ENCODE measurements around the gene ZFP92.
"Not testable (repeated sequence)": the region's sequence is repeated elsewhere in the genome, so short reads cannot be mapped to it uniquely, and the experiment has no call there.

ZFP92 gene

DNA sequence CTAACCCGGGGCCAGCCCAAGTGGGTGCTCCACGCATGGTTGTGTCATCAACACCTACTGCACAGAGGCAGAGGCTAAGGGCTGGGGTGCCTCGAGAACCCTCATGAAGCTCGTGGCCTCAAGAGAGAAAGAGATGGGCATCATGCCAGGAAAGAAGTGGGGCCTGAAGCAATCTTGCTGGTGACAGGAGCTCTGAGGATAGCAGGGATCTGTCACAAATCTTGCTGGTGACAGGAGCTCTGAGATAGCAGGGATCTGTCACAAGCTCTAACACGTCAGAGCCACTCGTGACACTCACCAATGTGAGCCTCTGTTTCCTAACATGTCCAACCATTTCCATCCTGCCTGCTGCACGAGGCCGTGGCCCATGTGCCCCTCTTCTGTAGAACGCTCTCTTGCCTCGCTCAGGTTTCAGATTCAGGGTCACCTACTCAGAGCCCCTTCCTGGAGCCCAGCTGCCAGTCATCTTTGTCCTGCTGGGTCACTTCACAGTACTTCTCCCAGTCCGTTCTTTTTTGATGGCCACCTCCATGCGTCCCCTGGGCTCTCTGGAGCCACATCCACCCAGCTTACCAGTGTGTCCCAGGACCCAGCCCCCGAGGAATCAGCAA, 31.2 kb upstream of the ZFP92 start:
- DNase-seq (ENCODE audit: low spot score in 2 of 2): no peak
- Histone ChIP-seq H3K36me3 (replicated peaks) (no peaks in the 10 kb centered on the region), H3K4me3 (no peak overlapping the region), H3K4me1 (no peaks in the 10 kb centered on the region), H3K27me3 (ENCODE audit: low read depth) (no peaks in the 10 kb centered on the region), H3K9me3 (no peaks in the 10 kb centered on the region)
- in situ Hi-C loops (cut with MboI; ENCODE audit: low sequenced_read_pairs): no loop called here

DNA sequence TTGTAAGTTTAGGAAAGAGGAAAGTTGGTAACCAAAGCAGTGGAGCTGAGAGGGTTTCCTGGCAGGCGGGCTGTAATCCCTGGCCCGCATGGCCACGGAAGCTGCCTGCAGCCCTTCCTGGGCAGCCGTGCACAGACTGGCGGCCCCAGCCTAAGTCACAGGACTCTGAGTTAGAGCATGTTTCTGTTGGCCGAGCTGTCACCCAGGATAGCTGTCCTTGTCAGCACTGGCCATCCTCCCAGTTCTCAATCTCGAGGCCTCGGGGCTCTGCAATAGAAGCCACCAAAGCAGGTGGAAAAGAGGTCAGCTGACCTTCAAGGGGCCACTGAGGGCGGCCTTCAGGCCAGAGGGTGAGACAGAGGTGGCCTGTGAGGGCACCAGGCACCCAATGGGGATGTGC, 30.6 kb upstream of the ZFP92 start:
- no peaks in the 10 kb centered on the region for H3K4me1 ChIP-seq
- no peak overlapping the region for H3K4me3 ChIP-seq
- no peaks in the 10 kb centered on the region for H3K36me3 ChIP-seq (replicated peaks)
- no peak for DNase-seq (ENCODE audit: low spot score in 2 of 2)
- no peaks in the 10 kb centered on the region for H3K9me3 ChIP-seq
- in situ Hi-C loops (cut with MboI; ENCODE audit: low sequenced_read_pairs): no loop called here
- no peaks in the 10 kb centered on the region for H3K27me3 ChIP-seq (ENCODE audit: low read depth)

DNA sequence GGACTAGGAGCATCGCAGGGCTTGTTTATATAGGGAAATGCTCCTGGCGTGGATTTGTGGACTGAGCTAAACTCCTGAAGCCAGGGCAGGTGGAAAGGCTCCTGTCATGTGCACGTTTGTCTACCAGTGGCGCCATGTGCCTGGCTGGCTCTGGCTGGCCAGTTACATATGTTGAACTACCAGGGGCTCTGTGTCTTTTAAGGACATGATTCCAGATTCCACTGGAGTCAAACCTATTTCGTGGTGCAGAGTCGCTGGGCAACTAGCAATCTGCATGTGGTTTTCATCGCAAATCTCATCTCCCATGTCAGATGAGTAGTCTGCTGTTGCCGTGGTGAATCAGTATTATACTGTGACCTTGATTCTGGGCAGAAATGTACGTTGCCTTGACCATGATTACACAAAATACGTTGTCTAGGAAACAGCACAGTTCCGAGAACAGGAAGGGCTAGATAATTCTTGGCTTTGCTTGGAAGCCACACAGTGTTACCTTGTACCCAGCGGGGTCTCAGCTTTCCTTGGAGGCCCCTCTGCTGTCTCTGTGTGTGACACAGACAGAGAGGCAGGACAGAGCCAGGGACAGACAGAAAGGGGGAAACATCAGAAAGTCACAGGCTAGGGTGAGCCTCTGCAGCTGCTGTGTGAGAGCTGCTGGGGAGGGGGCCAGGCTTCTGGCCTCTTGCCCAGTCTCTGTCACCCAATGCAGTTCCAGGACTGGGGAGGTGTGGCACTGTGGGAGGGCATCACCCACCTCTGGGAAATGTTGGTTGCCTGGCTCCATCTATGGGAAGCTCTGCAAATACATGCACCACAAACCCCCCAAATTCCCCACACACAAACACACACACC, 29.4 kb upstream of the ZFP92 start:
- Histone ChIP-seq H3K4me1 (no peaks in the 10 kb centered on the region), H3K27me3 (ENCODE audit: low read depth) (no peaks in the 10 kb centered on the region), H3K4me3 (no peak overlapping the region), H3K9me3 (no peaks in the 10 kb centered on the region), H3K36me3 (replicated peaks) (no peaks in the 10 kb centered on the region)
- peak; percentile 23 to 72 for DNase-seq (ENCODE audit: low spot score in 2 of 2)
- in situ Hi-C loops (cut with MboI; ENCODE audit: low sequenced_read_pairs): no loop called here

DNA sequence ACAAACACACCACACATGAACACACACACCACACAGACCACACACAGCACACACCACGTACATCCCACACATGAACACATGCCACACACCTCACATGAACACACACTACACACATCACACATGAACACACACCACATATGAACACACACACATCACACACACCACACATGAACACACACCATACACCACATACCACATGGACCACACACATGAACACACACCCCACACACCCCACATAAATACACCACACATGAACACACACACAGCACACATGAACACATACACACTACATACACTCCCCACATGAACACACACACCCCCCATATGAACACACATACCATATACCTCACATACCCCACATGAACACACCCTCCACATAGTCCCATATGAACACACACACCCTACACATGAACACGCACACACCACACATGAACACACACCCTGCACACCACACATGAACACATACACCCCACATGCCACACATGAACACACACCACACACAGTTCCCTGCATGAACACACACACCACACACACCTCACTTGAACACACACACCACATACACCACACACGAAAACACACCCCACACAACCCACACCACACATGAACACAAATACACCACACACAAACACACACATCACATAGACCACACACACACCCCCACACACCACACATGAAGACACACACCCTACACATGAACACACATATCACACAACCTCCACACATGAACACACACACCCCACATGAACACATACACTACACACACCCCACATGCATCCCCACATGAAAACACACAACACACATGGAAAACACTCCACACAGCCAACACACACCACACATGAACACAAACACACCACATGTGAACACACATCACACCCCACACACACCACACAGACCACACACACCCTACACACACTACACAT, 28.4 kb upstream of the ZFP92 start:
- Histone ChIP-seq H3K36me3 (replicated peaks) (no peaks in the 10 kb centered on the region), H3K27me3 (ENCODE audit: low read depth) (no peaks in the 10 kb centered on the region), H3K9me3 (no peaks in the 10 kb centered on the region), H3K4me3 (no peak overlapping the region), H3K4me1 (no peaks in the 10 kb centered on the region)
- DNase-seq (ENCODE audit: low spot score in 2 of 2): no peak
- in situ Hi-C loops (cut with MboI; ENCODE audit: low sequenced_read_pairs): no loop called here

DNA sequence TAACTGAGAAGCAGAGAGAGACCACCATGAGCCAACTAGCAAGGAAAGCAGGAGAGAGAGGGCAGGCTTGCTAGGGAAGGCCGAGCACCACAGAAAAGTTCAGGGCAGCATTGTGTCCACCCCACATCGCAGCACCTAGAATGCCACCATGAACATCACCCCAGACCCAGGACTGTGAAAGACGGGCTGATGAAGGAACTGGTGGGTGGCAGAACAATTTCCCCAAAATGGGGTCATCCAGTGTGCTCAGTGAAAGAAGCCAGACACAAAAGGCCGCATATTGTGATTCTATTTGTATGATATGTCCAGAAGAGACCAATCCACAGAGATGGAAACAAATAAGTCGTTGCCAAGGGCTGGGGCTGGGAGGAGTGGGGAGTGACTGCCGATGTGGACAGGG, 26.9 kb upstream of the ZFP92 start:
- no peak for DNase-seq (ENCODE audit: low spot score in 2 of 2)
- no peaks in the 10 kb centered on the region for H3K9me3 ChIP-seq
- H3K27me3 ChIP-seq (ENCODE audit: low read depth): no peaks in the 10 kb centered on the region
- H3K4me3 ChIP-seq: no peak overlapping the region
- no peaks in the 10 kb centered on the region for H3K4me1 ChIP-seq
- in situ Hi-C loops (cut with MboI; ENCODE audit: low sequenced_read_pairs): no loop called here
- no peaks in the 10 kb centered on the region for H3K36me3 ChIP-seq (replicated peaks)

DNA sequence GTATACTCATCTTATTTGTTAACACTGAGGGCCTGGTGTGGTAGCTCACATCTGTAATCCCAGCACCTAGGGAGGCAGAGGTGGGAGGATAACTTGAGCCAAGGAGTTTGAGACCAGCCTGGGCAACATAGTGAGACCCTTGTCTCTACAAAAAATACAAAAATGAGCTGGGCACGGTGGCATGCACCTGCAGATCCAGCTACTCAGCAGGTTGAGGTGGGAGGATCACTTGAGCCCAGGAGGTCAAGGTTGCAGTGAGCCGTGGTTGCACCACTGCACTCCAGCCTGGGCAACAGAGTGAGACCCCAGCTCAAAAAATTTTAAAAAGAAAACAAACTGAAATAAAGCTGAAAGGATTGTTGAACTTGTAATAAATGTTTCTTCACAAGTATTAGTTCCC, 26.3 kb upstream of the ZFP92 start:
- H3K4me1 ChIP-seq; H3K27me3 ChIP-seq (ENCODE audit: low read depth); H3K9me3 ChIP-seq; DNase-seq (ENCODE audit: low spot score in 2 of 2); in situ Hi-C loops (cut with MboI; ENCODE audit: low sequenced_read_pairs); H3K36me3 ChIP-seq (replicated peaks); H3K4me3 ChIP-seq: not testable (repeated sequence)

DNA sequence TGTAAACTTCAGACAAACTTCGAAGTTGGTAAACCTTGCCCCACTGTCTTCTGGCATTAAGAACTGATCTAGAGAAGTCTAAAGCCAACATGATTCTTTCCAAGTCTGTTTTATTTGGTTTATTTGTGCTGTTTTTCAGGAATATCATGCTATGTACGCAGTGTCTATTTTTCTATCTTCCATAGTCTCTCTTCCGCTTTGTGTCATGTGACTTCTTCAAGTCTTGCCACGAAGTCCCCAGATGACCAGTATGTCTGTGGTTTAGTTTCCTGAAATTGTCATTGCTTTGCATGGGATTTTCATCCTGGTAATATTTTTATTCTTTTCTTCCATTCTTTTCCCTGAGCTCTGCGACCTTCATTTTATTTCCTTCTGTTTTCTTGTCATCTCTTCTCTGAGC, 25.2 kb upstream of the ZFP92 start:
- no peaks in the 10 kb centered on the region for H3K36me3 ChIP-seq (replicated peaks)
- DNase-seq (ENCODE audit: low spot score in 2 of 2): no peak
- in situ Hi-C loops (cut with MboI; ENCODE audit: low sequenced_read_pairs): no loop called here
- no peaks in the 10 kb centered on the region for H3K4me1 ChIP-seq
- H3K4me3 ChIP-seq: no peak overlapping the region
- no peaks in the 10 kb centered on the region for H3K27me3 ChIP-seq (ENCODE audit: low read depth)
- H3K9me3 ChIP-seq: no peaks in the 10 kb centered on the region

DNA sequence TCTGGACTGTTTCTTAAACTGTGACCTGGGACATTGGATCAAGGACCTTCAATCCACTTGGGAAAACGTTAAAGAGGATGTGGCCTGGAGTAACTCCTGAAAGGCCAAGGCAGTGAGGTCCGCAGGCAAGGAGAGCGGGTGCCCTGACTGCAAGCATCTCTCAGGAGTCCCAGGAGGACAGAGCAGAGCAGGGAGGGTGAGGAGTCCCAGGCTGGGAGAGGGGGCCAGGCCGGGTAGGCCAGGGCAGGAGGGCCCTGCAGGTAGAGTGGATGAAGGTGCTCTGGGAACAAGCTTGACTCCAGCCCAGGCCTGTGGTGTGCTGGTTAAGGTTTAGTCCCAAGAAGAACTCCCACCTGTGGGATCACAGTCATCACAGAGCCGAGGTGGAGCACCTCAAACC, 23.9 kb upstream of the ZFP92 start:
- H3K9me3 ChIP-seq: no peaks in the 10 kb centered on the region
- no peak overlapping the region for H3K4me3 ChIP-seq
- no peaks in the 10 kb centered on the region for H3K36me3 ChIP-seq (replicated peaks)
- no peaks in the 10 kb centered on the region for H3K27me3 ChIP-seq (ENCODE audit: low read depth)
- H3K4me1 ChIP-seq: no peaks in the 10 kb centered on the region
- in situ Hi-C loops (cut with MboI; ENCODE audit: low sequenced_read_pairs): no loop called here
- DNase-seq (ENCODE audit: low spot score in 2 of 2): no peak

DNA sequence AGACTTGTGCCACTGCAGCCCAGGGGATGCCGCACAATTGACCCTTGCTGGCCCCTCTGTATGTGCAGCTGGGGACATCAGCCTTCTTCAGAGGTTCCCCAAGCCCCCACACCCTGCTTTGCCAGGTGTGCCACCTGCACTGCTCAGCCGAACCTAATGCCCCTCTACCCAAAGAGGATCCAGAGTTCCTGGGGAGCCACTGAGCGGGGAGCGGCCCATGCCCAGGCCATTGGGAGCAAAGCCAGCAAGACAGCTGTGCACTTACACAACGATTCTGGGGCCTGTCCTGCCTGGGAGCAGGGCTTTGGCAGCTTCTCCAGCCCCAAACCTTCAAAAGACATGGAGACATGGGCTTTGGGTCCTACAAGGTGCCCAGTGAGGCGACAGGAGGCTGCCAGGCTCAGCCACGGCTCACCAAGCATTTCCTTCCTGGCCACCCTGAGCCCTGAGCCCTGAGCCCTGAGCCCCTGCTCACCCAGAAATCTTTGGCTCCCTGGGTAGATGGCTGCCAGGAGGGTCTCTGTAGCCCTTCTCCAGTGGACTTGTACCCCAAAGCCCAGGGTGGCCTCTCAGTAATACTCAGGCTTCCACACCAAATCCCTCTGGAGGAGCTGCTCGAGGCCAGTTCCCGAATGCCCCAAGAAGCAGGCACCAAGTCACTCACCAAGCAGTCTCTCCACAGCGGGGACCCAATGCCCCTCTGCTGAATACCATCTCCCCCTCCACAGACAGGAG, 23.1 kb upstream of the ZFP92 start:
- Histone ChIP-seq H3K4me3 (no peak overlapping the region), H3K9me3 (no peaks in the 10 kb centered on the region), H3K36me3 (replicated peaks) (no peaks in the 10 kb centered on the region), H3K4me1 (no peaks in the 10 kb centered on the region), H3K27me3 (ENCODE audit: low read depth) (no peaks in the 10 kb centered on the region)
- DNase-seq (ENCODE audit: low spot score in 2 of 2): no peak
- in situ Hi-C loops (cut with MboI; ENCODE audit: low sequenced_read_pairs): no loop called here

DNA sequence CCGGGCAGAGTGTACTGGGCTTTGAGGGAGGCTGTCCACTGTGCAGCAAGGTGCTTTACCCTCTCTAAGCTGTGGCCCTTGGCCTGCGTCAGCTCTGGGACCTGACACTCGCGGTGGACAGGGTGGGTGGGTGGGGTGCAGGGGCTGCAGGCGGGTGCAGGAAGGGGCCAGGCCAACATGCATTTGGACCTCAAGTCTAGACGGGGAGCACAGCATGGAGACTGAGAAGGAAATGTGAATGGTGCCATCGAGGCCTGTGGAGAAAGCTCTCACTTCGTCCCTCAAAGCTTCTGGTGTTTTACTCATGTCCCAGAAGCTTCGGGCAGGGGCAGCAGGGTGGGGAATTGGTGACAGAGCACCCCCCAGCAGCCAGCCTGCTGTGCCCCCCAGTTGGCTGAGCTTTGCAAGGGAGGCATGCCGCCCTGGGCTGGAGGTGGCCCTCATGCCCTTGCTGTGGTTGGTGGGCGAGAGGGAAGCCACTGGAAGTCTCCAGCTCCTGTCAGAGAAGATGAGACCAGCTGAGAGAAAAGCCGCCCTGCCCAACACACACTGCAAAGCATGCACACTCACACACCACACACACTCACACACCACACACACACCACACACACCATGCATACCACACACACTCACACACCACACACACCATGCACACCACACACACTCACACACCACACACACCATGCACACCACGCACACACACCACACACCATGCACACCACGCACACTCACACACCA, 22.4 kb upstream of the ZFP92 start:
- in situ Hi-C loops (cut with MboI; ENCODE audit: low sequenced_read_pairs): no loop called here

DNA sequence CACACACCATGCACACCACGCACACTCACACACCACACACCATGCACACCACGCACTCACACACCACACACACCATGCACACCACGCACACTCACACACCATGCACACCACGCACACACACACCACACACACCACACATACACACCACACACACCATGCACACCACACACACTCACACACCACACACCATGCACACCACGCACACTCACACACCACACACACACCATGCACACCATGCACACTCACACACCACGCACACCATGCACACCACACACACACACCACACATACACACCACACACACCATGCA, 21.9 kb upstream of the ZFP92 start:
- H3K4me3 ChIP-seq; in situ Hi-C loops (cut with MboI; ENCODE audit: low sequenced_read_pairs); H3K36me3 ChIP-seq (replicated peaks); H3K4me1 ChIP-seq; H3K9me3 ChIP-seq; DNase-seq (ENCODE audit: low spot score in 2 of 2); H3K27me3 ChIP-seq (ENCODE audit: low read depth): not testable (repeated sequence)

More for the DNA sequence above, 22.4 kb upstream of the ZFP92 start:
- Histone ChIP-seq H3K9me3 (no peaks in the 10 kb centered on the region), H3K27me3 (ENCODE audit: low read depth) (no peaks in the 10 kb centered on the region), H3K4me3 (no peak overlapping the region), H3K36me3 (replicated peaks) (no peaks in the 10 kb centered on the region), H3K4me1 (no peaks in the 10 kb centered on the region)
- no peak for DNase-seq (ENCODE audit: low spot score in 2 of 2)

DNA sequence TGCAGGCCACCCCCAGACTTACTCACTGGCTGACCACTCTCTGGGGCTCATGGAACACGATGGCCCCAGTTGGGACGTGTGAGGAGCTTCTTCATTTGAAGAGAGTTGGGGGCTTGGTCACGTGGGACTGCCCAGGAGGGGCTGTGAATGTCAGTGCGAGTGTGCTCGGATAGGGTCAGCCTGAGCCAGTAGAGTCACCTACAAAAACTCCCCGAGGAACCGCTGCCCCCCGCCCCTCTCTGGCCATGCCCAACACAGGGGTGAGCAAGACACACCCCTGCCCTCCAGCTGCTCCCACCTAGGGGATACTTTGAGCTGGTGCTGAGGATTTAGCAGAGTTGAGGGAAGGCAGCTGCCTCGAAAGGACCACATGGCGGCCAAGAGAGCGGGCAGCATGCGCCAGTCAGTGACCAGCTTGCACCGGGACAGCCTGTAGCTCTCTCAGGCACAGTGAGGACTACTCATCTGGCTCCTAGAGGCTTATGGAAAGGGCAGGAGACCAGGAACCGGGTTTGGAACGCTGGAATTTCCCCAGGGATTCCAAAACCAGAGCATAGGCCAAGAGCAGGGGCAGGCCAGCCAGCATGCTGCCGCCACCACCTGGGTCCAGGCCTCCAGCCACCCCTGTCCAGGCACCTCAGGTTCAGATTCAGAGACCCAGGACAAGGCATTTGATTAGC, 18.5 kb upstream of the ZFP92 start:
- in situ Hi-C loops (cut with MboI; ENCODE audit: low sequenced_read_pairs): no loop called here
- H3K9me3 ChIP-seq: no peaks in the 10 kb centered on the region

DNA sequence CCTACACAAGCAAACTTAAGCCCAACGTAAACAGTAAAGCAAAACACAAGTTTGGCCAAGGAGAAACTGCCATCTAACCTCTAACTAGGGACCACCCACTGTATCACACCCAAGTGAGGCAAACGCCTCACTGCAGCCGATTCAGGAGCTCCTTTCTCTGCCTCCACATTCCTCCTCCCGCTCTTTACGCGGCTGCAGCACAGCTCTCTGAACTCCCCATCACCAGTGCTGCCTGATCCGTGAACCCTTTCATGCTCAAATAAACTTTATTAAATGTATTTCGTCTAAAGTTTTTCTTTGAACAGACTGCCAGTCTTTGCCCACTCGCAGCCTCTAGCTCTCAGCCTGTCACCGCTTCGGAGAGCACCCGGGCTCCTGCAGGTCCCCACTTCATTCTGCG, 16.7 kb upstream of the ZFP92 start:
- no peak overlapping the region for H3K4me3 ChIP-seq
- H3K4me1 ChIP-seq: no peaks in the 10 kb centered on the region
- peaks cover 2% of the 10 kb centered on the region for H3K27me3 ChIP-seq (ENCODE audit: low read depth)
- in situ Hi-C loops (cut with MboI; ENCODE audit: low sequenced_read_pairs): no loop called here
- no peak for DNase-seq (ENCODE audit: low spot score in 2 of 2)
- no peaks in the 10 kb centered on the region for H3K36me3 ChIP-seq (replicated peaks)
- no peaks in the 10 kb centered on the region for H3K9me3 ChIP-seq

More for the DNA sequence above, 18.5 kb upstream of the ZFP92 start:
- H3K4me1 ChIP-seq: no peaks in the 10 kb centered on the region
- no peak for DNase-seq (ENCODE audit: low spot score in 2 of 2)
- no peaks in the 10 kb centered on the region for H3K27me3 ChIP-seq (ENCODE audit: low read depth)
- no peaks in the 10 kb centered on the region for H3K36me3 ChIP-seq (replicated peaks)
- no peak overlapping the region for H3K4me3 ChIP-seq

All from HAP-1 (cell line).